Measurements from ENCODE around the gene PRPH2. TPM values are rescaled to one million over a fixed set of nuclear protein-coding genes. Genes with fewer than 3 reads are reported as not detected.

PRPH2 gene
- total and polyA plus RNA-seq, 10 of the 15 experiments (the other 5 are each of a cell fraction or from before 2014, with no cell fraction given) = 0.08 TPM; not detected in 9

- intact Hi-C loops (cut with micrococcal nuclease; ENCODE audit: unreplicated experiment) (no loop called here), in situ Hi-C loops (cut with MboI) (no loop called here)
- peaks cover 24% of the 10 kb centered on the region for H3K79me2 ChIP-seq (ENCODE audit: control insufficient read depth, insufficient read depth, low read length)
- ChIA-PET CTCF (interaction anchor here (0.6 kb wide), 1 partner anchor 19 kb away, joined by 3 read pairs; no protein-coding TSS in a partner anchor), POLR2A (interaction anchor here (0.7 to 8.4 kb wide), 2 partner anchors 21 to 63 kb away, joined by 3 to 140 read pairs; no protein-coding TSS in a partner anchor), SMC1A (ENCODE audit: uncharacterized antibody, unreplicated experiment) (no interaction called here), RAD21 (ENCODE audit: unreplicated experiment) (interaction anchor here (0.7 kb wide), 1 partner anchor 63 kb away, joined by 3 read pairs; no protein-coding TSS in a partner anchor)
- DNase-seq (ENCODE audit: low read depth, low spot score) (no peak), ATAC-seq (no peak), FAIRE-seq (no peak)
- no peaks in the 10 kb centered on the region for H3K9me3 ChIP-seq (replicated peaks; ENCODE audit: control insufficient read depth, insufficient read depth, low read length)
- WGBS (ENCODE audit: insufficient coverage, insufficient replicate concordance, low lambda C conversion rate, missing lambda C conversion rate) = 75% methylated on average over 3 of the region's 3 CpGs
- no peak overlapping the region for H3K27ac ChIP-seq (ENCODE audit: control insufficient read depth, insufficient read depth)
- no peak for TF ChIP-seq POU2F2 (IDR thresholded peaks at IDR 0.05; ENCODE audit: borderline replicate concordance, low read depth, low read length)
- TF ChIP-seq EGR1 (IDR thresholded peaks at IDR 0.05; ENCODE audit: borderline replicate concordance in 1 of 2, low read depth in 2 of 2, low read length in 2 of 2) = 0 out of 3 replicates have a peak, but pooled peaks of 1 of the 2 experiments have one; percentile 46
- 0 out of 2 replicates have a peak, but pooled peaks have one; percentile 19 for TF ChIP-seq ZBTB40 (IDR thresholded peaks at IDR 0.05; ENCODE audit: borderline replicate concordance)
- TF ChIP-seq RUNX3 (IDR thresholded peaks at IDR 0.05; ENCODE audit: low read length) = peak; percentile 12; the same call in 1 of the 2 replicates
- no peak overlapping the region for H2AFZ ChIP-seq (ENCODE audit: control insufficient read depth, low read depth, low read length)
- H3K27me3 ChIP-seq (replicated peaks in 1 of 2; ENCODE audit: control insufficient read depth in 2 of 2, insufficient read depth in 2 of 2, low read length in 1 of 2) = no peaks in the 10 kb centered on the region
- H3K4me3 ChIP-seq = no peak overlapping the region
- BruUV-seq (replicated peaks) = no TSS peak
- no peak overlapping the region for H3K4me2 ChIP-seq (ENCODE audit: control insufficient read depth, insufficient read depth)
- H3K4me1 ChIP-seq (ENCODE audit: control insufficient read depth, insufficient read depth, low read length) = peaks cover 10% of the 10 kb centered on the region
- H3K36me3 ChIP-seq (ENCODE audit: control insufficient read depth in 2 of 2, insufficient read depth in 2 of 2, low read length in 1 of 2) = no peaks in the 10 kb centered on the region
- no peaks in the 10 kb centered on the region for H4K20me1 ChIP-seq (ENCODE audit: control insufficient read depth, insufficient read depth)
- H3K9ac ChIP-seq (ENCODE audit: control insufficient read depth, insufficient read depth, low read length) = no peak overlapping the region
Observed at GRCh38 chr6:42751055-42751454, 28.7 kb upstream of the PRPH2 start.

All from GM12878 (cell line).